Measurements from ENCODE around the gene TMEM74B.

The TMEM74B gene

DNA sequence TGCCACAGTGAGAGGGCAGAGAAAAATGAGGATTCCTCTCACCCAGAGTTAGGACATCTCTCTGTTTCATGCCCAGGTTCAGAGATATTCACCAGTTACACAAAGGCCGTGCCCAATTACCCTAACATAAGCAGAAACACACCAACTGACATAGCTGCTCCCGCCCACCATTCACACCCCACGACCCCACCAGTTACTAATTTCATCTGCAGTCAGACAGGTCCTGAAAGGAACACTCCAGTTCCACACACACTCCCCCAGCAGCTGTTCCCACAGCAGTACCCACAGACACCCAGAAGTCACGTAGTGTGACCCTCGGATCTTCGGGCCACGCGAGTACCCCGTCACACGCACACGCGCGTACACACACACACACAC is 532 bp downstream of the TMEM74B start:
- TF ChIP-seq TCF12 (IDR thresholded peaks at IDR 0.05; ENCODE audit: low read depth) (no peak), CEBPB (IDR thresholded peaks at IDR 0.05) (no peak), EGR1 (IDR thresholded peaks at IDR 0.05) (no peak), NFIC (IDR thresholded peaks at IDR 0.05) (no peak)
- TF ChIP-seq, protein P1, sequence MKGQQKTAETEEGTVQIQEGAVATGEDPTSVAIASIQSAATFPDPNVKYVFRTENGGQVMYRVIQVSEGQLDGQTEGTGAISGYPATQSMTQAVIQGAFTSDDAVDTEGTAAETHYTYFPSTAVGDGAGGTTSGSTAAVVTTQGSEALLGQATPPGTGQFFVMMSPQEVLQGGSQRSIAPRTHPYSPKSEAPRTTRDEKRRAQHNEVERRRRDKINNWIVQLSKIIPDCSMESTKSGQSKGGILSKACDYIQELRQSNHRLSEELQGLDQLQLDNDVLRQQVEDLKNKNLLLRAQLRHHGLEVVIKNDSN (IDR thresholded peaks at IDR 0.05): no peak

GRCh38 chr20:1183153-1183552 is 1.6 kb downstream of the TMEM74B start:
- TF ChIP-seq CEBPB (IDR thresholded peaks at IDR 0.05) (no peak), REST (IDR thresholded peaks at IDR 0.05; ENCODE audit: low read depth) (no peak), EP300 (IDR thresholded peaks at IDR 0.05; ENCODE audit: borderline replicate concordance) (no peak), YY1 (IDR thresholded peaks at IDR 0.05; ENCODE audit: low read depth) (no peak), RAD21 (IDR thresholded peaks at IDR 0.05; ENCODE audit: low read depth) (no peak), TAF1 (IDR thresholded peaks at IDR 0.05; ENCODE audit: low read depth) (no peak), EGR1 (IDR thresholded peaks at IDR 0.05) (no peak), CREB1 (IDR thresholded peaks at IDR 0.05; ENCODE audit: low read depth) (no peak), TEAD4 (IDR thresholded peaks at IDR 0.05) (no peak), NFIC (IDR thresholded peaks at IDR 0.05) (no peak), TCF12 (IDR thresholded peaks at IDR 0.05; ENCODE audit: low read depth) (no peak), FOXM1 (IDR thresholded peaks at IDR 0.05; ENCODE audit: borderline replicate concordance, low read depth) (no peak), ZBTB7A (IDR thresholded peaks at IDR 0.05; ENCODE audit: low read depth) (no peak)
- TF ChIP-seq, protein P1 (IDR thresholded peaks at IDR 0.05): no peak
- TF ChIP-seq, protein P2, sequence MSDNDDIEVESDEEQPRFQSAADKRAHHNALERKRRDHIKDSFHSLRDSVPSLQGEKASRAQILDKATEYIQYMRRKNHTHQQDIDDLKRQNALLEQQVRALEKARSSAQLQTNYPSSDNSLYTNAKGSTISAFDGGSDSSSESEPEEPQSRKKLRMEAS (IDR thresholded peaks at IDR 0.05): no peak

GRCh38 chr20:1182106-1182505 is 2.7 kb downstream of the TMEM74B start:
- TF ChIP-seq ZBTB7A (IDR thresholded peaks at IDR 0.05; ENCODE audit: low read depth) (no peak), CEBPB (IDR thresholded peaks at IDR 0.05) (no peak), EP300 (IDR thresholded peaks at IDR 0.05; ENCODE audit: borderline replicate concordance) (no peak), YY1 (IDR thresholded peaks at IDR 0.05; ENCODE audit: low read depth) (no peak), EGR1 (IDR thresholded peaks at IDR 0.05) (no peak), RAD21 (IDR thresholded peaks at IDR 0.05; ENCODE audit: low read depth) (no peak), FOXM1 (IDR thresholded peaks at IDR 0.05; ENCODE audit: borderline replicate concordance, low read depth) (no peak), TAF1 (IDR thresholded peaks at IDR 0.05; ENCODE audit: low read depth) (no peak), TCF12 (IDR thresholded peaks at IDR 0.05; ENCODE audit: low read depth) (no peak), REST (IDR thresholded peaks at IDR 0.05; ENCODE audit: low read depth) (no peak), CREB1 (IDR thresholded peaks at IDR 0.05; ENCODE audit: low read depth) (no peak), TEAD4 (IDR thresholded peaks at IDR 0.05) (no peak)
- TF ChIP-seq, protein P2 (IDR thresholded peaks at IDR 0.05): no peak
- TF ChIP-seq, protein P1 (IDR thresholded peaks at IDR 0.05): no peak

DNA sequence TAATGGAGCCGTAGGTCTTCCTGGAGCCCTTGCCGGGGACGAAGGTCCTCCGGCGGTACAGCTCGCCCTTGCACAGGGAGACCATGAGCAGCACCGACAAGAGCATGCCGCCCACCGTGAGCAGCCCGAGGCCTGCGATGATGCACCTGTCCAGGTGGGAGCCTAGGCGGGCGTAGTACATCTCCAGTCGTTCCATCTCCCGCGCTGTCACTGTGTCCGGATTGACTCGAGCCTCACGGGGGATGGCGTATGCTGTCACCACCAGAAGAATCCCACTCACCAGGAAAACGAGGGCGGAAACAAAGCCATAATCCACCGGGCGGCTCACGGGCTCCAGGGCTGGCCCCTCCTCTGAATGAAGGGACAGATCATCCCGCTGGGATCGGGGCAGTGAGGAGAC is 3.8 kb downstream of the TMEM74B start:
- TF ChIP-seq EP300 (IDR thresholded peaks at IDR 0.05; ENCODE audit: borderline replicate concordance) (no peak), CEBPB (IDR thresholded peaks at IDR 0.05) (no peak), TCF12 (IDR thresholded peaks at IDR 0.05; ENCODE audit: low read depth) (no peak), TEAD4 (IDR thresholded peaks at IDR 0.05) (no peak), YY1 (IDR thresholded peaks at IDR 0.05; ENCODE audit: low read depth) (no peak), REST (IDR thresholded peaks at IDR 0.05; ENCODE audit: low read depth) (no peak), CREB1 (IDR thresholded peaks at IDR 0.05; ENCODE audit: low read depth) (no peak), RAD21 (IDR thresholded peaks at IDR 0.05; ENCODE audit: low read depth) (no peak)
- TF ChIP-seq, protein P2 (IDR thresholded peaks at IDR 0.05): no peak
- TF ChIP-seq, protein P1 (IDR thresholded peaks at IDR 0.05): no peak

All from Ishikawa (cell line).